Activated CD4-positive, alpha-beta T cell treated with anti-CD3 and anti-CD28 coated beads, Interleukin-10, Interleukin-2, amounts not matched to agents 100 ng/mL and 50 ng/mL, durations not matched to agents 16 hours and 8 hours (primary cell): ENCODE measurements around the gene GRK3.
A peak's percentile ranks its signal among the peaks of the same experiment; 100 is the strongest.

ENCODE experiments used
- DNase-seq: peaks from one replicate; pipeline ENCODE4 v3.0.0-alpha.2; 2020

Gene GRK3

GRCh38 chr22:25629613-25630012, 65.1 kb downstream of the GRK3 start:
- DNase-seq = no peak

- DNase-seq = no peak
Observed at GRCh38 chr22:25630447-25630846, 66.0 kb downstream of the GRK3 start.

GRCh38 chr22:25636323-25636722, 71.8 kb downstream of the GRK3 start:
- DNase-seq = no peak

DNA sequence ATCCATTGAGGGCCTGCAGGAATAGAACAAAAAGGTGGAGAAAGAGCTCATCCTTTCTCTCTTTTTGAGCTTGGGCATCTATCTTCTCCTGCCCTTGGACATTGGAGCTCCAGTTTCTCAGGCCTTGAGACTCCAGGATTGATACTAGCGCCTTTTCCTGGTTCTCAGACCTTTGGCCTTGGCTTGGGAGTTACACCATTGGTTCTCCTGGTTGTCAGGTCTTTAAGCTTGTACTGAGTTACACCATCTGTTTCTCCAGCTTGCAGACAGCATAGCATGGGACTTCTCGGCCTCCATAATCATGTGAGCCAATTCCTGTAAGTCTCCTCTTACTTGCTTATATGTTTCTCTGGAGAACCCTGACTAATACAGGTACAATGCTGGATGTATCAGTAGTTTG, 72.6 kb downstream of the GRK3 start:
- DNase-seq = no peak

DNA sequence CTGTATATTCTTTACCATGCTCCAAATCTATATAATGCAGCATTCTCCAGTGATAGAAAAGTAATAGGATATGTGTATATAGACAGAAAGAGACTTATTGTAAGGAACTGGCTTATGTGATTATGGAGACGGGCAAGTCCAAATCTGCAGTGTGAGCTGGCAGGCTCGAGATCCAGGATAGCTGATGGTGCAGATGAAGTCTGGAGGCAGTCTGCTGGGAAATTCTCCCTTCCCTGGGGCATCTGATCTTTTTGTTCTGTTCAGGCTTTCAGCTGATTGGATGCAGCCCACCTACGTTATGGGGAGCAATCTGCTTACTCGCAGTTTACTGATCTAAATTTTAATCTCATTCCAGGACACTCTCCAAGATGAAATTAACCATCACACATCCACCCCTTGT, 73.2 kb downstream of the GRK3 start:
- no peak for DNase-seq

DNA sequence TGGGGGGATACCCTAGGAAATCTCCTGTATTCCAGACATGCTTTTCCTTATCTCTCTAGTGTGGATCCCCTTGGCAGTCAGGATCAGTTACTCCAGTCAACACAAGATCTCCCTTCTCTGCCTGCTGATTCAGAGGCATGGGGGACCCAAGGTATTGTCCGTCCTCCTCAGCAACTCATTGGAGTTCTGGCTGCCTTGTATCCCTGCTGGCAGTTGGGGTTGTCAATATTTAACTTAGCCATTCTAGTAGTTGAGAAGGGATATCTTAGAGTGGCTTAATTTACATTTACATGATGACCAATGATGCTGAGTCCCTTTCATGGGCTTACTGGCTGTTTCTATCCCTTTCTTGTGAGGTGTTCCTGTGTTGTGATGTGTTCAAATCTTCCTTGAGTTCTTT, 74.2 kb downstream of the GRK3 start:
- no peak for DNase-seq

DNA sequence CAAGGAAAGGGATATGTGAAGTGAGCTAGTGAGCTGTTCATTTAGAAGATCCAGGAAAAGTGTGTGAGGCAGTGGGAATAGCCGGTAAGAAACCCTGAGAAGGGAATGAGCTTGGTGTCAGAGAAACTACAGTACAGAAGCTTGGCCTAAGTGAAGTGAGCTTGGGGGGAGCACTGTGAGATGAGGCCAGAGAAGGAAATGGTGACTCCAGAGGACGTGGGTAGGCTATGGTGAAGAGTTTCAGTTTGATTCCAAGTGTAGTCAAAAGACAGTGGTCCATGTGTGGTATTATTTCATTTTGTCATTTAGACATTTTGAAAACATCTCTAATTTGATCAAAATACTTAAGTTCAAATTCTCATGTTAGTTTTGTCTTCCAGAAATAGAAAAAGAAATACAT, 77.2 kb downstream of the GRK3 start:
- DNase-seq = no peak

GRCh38 chr22:25643232-25644000, 78.9 kb downstream of the GRK3 start:
- DNase-seq = no peak

GRCh38 chr22:25644122-25644521, 79.6 kb downstream of the GRK3 start:
- DNase-seq = no peak

- DNase-seq = no peak
Observed at GRCh38 chr22:25645266-25645665, 80.8 kb downstream of the GRK3 start.

DNA sequence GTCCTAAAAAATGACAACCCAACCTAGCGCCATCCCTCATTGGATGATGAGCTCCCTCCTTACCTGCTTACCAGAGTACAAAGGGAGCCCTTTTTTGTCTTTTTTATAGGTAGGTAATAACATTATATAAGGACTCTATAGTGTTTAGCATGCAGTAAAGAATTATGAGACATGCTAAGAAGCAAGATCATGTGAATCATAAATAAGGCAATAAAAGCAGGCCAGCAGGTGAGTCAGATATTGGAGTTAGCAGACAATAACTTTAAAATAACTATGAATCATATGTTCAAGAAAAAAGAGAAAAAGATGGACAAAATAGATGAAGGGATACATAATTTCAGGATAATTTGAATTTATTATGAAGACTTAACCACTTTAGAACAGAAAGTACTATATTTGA, 81.5 kb downstream of the GRK3 start:
- DNase-seq = no peak

- DNase-seq = no peak
Observed at GRCh38 chr22:25650833-25651232, 86.4 kb downstream of the GRK3 start.

DNA sequence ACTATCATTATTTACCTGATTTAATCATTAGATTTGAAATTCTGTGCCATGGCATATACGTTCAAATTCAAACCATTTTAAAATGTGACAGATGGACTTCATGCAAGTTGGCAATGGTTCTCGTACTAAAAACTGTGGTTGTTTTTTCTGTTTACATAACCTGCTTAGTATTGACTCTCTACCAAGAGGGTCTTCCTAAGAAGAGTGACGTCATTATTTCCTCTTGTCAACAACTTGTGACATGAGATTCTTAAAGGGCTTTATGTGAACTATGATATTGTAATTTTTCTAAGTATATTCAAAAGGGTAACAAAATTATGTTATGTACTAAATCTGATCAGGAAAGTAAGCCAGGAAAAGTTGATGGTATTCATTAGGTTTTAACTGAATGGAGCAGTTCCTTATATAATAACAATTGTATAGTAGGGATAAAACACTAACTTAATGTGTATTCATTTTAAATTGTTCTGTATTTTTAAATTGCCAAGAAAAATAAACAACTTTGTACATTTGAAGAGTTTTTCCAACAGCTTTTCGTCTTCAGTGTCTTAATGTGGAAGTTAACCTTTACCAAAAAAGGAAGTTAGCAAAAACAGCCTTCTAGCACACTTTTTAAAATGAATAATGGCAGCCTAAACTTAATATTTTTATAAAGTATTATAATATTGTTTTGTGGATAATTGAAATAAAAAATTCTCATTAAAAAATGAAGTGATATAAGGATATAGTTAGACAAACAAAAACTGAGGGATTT, 87.0 kb downstream of the GRK3 start:
- DNase-seq = no peak

- DNase-seq = no peak
Observed at GRCh38 chr22:25654676-25655075, 90.2 kb downstream of the GRK3 start.

GRCh38 chr22:25655371-25655935, 91.0 kb downstream of the GRK3 start:
- DNase-seq = peak; percentile 18

DNA sequence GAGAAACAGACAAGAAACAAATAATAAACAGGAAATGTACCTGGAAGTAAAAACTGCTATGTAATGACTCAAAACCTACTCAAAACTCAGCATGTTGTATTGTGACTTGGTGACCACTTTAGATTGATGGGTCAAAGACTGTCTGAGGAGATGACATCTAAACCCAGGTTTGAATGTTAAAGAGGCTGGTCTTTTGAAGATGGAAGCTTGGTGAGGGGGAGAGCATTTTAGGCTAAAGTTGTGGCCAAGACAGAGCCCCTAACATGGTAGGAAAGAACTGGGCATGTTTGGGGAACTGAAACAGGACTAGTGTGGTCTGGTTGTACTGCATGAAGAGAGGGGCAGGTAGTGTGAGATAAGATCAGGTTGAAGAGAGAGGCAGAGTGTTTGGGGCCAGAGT, 92.2 kb downstream of the GRK3 start:
- peak; percentile 22 for DNase-seq

GRCh38 chr22:25658633-25659032, 94.2 kb downstream of the GRK3 start:
- no peak for DNase-seq

GRCh38 chr22:25659413-25659812, 94.9 kb downstream of the GRK3 start:
- no peak for DNase-seq

DNA sequence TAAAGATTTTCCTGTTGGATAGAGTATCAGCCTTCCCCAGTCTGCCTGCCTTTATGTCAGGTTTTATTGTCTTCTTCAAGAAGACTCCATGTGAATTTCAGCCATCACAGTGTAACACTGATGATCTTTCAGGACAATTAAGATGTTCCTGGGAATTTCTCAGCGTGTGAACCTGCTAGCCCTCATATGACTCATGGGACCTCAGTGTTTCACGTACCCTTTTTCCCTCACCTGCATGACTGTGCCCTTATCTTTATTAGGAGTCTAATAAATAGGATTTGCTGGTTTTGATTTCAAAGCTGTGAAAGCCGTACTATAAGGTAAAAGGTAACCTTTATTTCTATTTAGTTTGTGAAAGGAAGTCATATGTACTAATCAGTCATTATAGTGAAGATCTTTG, 95.9 kb downstream of the GRK3 start:
- DNase-seq = no peak

DNA sequence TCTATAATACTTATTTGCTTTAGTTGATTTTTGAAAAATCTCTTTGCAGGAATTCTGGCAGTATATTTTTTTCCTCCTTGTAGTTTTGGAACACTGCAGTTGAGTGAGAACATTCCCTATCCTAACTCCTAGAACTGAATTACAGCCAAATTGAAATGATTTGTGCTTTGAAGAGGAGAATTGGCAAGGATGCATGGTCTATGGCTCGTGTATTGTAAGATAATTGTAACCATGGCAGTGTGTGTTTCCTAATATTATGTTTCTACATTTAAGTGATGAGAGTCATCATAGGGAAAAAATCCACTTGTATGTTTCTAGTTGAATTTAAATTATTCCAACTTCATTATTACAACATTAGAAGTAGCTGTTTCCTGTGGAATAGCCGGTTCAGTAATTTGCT, 96.6 kb downstream of the GRK3 start:
- no peak for DNase-seq

DNA sequence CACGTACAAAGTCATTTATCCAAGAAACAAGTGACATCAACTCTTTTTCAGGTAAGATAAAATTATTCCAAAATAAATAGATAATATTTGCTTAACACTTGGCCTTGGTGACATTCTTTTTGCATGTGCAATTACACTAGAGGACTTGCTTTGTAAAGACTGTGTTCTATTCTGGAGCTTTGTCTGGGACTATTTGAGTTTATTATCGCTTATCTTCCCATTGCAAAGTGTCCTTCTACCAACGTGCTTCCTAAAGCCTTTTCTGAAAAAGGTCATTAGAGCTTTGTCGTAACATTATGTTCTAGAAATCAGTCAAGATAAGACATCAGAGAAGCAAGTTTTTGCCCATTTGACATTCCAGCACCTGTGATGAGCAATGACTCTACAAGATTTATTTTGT, 99.2 kb downstream of the GRK3 start:
- no peak for DNase-seq

- DNase-seq = no peak
Observed at GRCh38 chr22:25666308-25666707, 101.8 kb downstream of the GRK3 start.

DNA sequence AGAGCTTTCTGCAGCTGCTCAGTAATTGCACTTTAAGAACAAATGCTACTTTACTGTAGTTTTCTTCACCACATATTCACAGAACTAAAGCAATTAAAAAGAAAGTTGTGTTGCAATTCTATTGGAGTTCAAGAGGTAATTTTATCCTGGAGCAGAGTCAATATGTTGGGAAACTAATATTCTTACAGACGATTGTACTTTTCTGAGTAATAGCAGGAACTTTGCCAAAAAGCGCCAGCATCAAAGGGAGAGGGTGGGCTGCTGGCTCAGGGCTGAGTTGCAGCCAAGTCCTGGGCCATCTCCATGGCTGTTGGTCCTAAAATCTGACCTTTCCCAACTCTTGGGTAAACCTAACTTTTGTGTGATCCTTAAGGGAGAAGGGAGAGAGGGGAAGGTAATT, 104.0 kb downstream of the GRK3 start:
- no peak for DNase-seq
